Peyer's patch (tissue), 4 donors: ENCODE results near the gene ZFX.

ENCODE experiments used
- CTCF ChIP-seq, 6 experiments: fragments of 450-650 bp in 4 of 6; fragments of 200-600 bp in 2 of 6; sonication (generic) in 1 of 6; IDR thresholded peaks; one replicate each; pipeline ENCODE4 v1.5.1; 2017 to 2019; ENCODE audit warnings: antibody characterized with exemption in 6 of 6, mild to moderate bottlenecking in 3 of 6, moderate library complexity in 1 of 6
- POLR2A ChIP-seq, 2 donors: fragments of 450-650 bp; IDR thresholded peaks; one replicate each; pipeline ENCODE4 v1.5.1; 2017; ENCODE audit warnings: antibody characterized with exemption in 2 of 2, mild to moderate bottlenecking in 2 of 2, moderate library complexity in 2 of 2

GRCh38 chrX:24184018-24184417 lies 34.5 kb downstream of the ZFX start:
- TF ChIP-seq POLR2A (IDR thresholded peaks at IDR 0.05): no peak
- no peak for TF ChIP-seq CTCF (IDR thresholded peaks at IDR 0.05)
